ENCODE measurements around the gene FAAP100.

Gene FAAP100

GRCh38 chr17:81551458-81552243 is 502 bp downstream of the FAAP100 start:
- DNase-seq = no peak

GRCh38 chr17:81550830-81551457 is 1.2 kb downstream of the FAAP100 start:
- no peak for DNase-seq

- no peak for DNase-seq
These were observed 1.9 kb downstream of the FAAP100 start for GRCh38 chr17:81550285-81550684.

- no peak for DNase-seq
These were observed 2.3 kb downstream of the FAAP100 start for GRCh38 chr17:81549826-81550225.

- no peak for DNase-seq
These were observed 3.1 kb downstream of the FAAP100 start for GRCh38 chr17:81549031-81549557.

GRCh38 chr17:81547614-81547982 is 4.6 kb downstream of the FAAP100 start:
- no peak for DNase-seq

GRCh38 chr17:81546906-81547613 is 5.1 kb downstream of the FAAP100 start:
- no peak for DNase-seq

GRCh38 chr17:81545160-81545949 is 6.8 kb downstream of the FAAP100 start:
- no peak for DNase-seq

- DNase-seq = no peak
These were observed 7.7 kb downstream of the FAAP100 start for GRCh38 chr17:81544281-81544974.

- no peak for DNase-seq
These were observed 8.4 kb downstream of the FAAP100 start for GRCh38 chr17:81543756-81544155.

GRCh38 chr17:81543339-81543675 is 8.8 kb downstream of the FAAP100 start:
- no peak for DNase-seq

- DNase-seq = no peak
These were observed 9.5 kb downstream of the FAAP100 start for GRCh38 chr17:81542431-81543338.

- no peak for DNase-seq
These were observed 11.0 kb downstream of the FAAP100 start for GRCh38 chr17:81541123-81541522.

- DNase-seq = no peak
These were observed 11.5 kb downstream of the FAAP100 start for GRCh38 chr17:81540676-81541027.

GRCh38 chr17:81539961-81540675 is 12.0 kb downstream of the FAAP100 start:
- DNase-seq = no peak

GRCh38 chr17:81539571-81539900 is 12.6 kb downstream of the FAAP100 start:
- no peak for DNase-seq

GRCh38 chr17:81538651-81539570 is 13.2 kb downstream of the FAAP100 start:
- DNase-seq = no peak

- no peak for DNase-seq
These were observed 14.1 kb downstream of the FAAP100 start for GRCh38 chr17:81537856-81538555.

- DNase-seq = no peak
These were observed 14.8 kb downstream of the FAAP100 start for GRCh38 chr17:81537343-81537855.

All from NCI-H1436 treated with DMSO at 0.1 percent for 48 hours (cell line).